Breast epithelium (tissue), 3 donors: ENCODE measurements around the gene GALNT7.

ENCODE experiments used
- POLR2A ChIP-seq: fragments of 450-650 bp; IDR thresholded peaks from one replicate; pipeline ENCODE4 v1.6.1; 2016; ENCODE audit warnings: antibody characterized with exemption, mild to moderate bottlenecking, moderate library complexity
- POLR2AphosphoS5 ChIP-seq, 3 donors: sonication (generic); formaldehyde crosslinking; IDR thresholded peaks; one replicate each; pipeline ENCODE4 v1.6.1; 2017; ENCODE audit warnings: antibody characterized with exemption in 3 of 3
- TF ChIP-seq, protein P1 (sequence below), 3 donors: fragments of 450-650 bp; IDR thresholded peaks; one replicate each; pipeline ENCODE4 v1.5.1; 2016 to 2017; ENCODE audit warnings: antibody characterized with exemption in 3 of 3, mild to moderate bottlenecking in 3 of 3, moderate library complexity in 3 of 3

DNA sequence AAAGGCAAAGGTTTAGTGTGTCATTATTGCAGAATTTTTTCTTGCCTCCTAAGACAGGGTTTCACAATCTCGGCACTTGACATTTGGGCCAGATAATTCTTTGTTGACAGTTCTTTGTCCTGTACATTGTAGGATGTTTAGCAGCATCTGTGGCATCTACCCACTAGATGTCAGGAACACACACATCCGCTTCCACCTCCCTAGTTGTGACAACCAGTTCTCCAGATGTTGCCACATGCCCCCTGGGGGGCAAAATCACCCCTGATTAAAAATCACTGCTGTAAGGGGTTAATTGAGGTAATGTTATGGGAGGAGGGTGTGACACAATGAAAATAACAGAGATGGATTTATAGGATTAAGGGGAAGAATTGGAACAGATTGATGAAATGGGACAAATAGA, 90.3 kb downstream of the GALNT7 start:
- TF ChIP-seq, protein P1, sequence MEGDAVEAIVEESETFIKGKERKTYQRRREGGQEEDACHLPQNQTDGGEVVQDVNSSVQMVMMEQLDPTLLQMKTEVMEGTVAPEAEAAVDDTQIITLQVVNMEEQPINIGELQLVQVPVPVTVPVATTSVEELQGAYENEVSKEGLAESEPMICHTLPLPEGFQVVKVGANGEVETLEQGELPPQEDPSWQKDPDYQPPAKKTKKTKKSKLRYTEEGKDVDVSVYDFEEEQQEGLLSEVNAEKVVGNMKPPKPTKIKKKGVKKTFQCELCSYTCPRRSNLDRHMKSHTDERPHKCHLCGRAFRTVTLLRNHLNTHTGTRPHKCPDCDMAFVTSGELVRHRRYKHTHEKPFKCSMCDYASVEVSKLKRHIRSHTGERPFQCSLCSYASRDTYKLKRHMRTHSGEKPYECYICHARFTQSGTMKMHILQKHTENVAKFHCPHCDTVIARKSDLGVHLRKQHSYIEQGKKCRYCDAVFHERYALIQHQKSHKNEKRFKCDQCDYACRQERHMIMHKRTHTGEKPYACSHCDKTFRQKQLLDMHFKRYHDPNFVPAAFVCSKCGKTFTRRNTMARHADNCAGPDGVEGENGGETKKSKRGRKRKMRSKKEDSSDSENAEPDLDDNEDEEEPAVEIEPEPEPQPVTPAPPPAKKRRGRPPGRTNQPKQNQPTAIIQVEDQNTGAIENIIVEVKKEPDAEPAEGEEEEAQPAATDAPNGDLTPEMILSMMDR (IDR thresholded peaks at IDR 0.05) = no peak
- no peak for TF ChIP-seq POLR2AphosphoS5 (IDR thresholded peaks at IDR 0.05)
- no peak for TF ChIP-seq POLR2A
